H1 (cell line): Measurements from ENCODE around the gene MB.

Source experiments
- CBX5 ChIP-seq: fragments of 300-800, 300-1000 bp; sonication (generic); IDR thresholded peaks from 2 replicates; pipeline ENCODE4 v1.7.1; 2016; ENCODE audit warnings: antibody characterized with exemption, low read length, low read depth
- CREB1 ChIP-seq: IDR thresholded peaks from 2 replicates; pipeline ENCODE4 v1.6.1; 2012; ENCODE audit warnings: inconsistent platforms
- CTCF ChIP-seq, 3 experiments: IDR thresholded peaks; 1 replicate in 2 of 3; 2 replicates in 1 of 3; pipeline versions ENCODE4 v1.5.1 to v1.6.1; 2011; ENCODE audit warnings: low read length in 3 of 3, mild to moderate bottlenecking in 3 of 3, inconsistent platforms in 2 of 3, low read depth in 1 of 3, moderate library complexity in 1 of 3; ENCODE audit not compliant: insufficient read depth in 1 of 3; ENCODE audit errors: control extremely low read depth in 1 of 3
- EZH2 ChIP-seq: fragments of 200-600 bp; sonication (generic); IDR thresholded peaks from 2 replicates; pipeline ENCODE4 v1.7.1; 2012; ENCODE audit warnings: low read depth, mild to moderate bottlenecking, moderate library complexity, low read length, inconsistent platforms; ENCODE audit not compliant: severe bottlenecking
- JUN ChIP-seq: IDR thresholded peaks from 2 replicates; pipeline ENCODE4 v1.6.1; 2011; ENCODE audit warnings: low read depth, mild to moderate bottlenecking, improper control_type of control experiment, low read length
- RXRA ChIP-seq: IDR thresholded peaks from 2 replicates; pipeline ENCODE4 v1.6.1; 2011; ENCODE audit warnings: low read depth, mild to moderate bottlenecking, low read length, moderate library complexity; ENCODE audit not compliant: insufficient read depth
- SRF ChIP-seq: IDR thresholded peaks from 2 replicates; pipeline ENCODE4 v1.6.1; 2011; ENCODE audit warnings: mild to moderate bottlenecking, low read depth, low read length, moderate library complexity
- TAF1 ChIP-seq: IDR thresholded peaks from 2 replicates; pipeline ENCODE4 v1.6.1; 2011; ENCODE audit warnings: mild to moderate bottlenecking, low read depth, low read length
- USF2 ChIP-seq: IDR thresholded peaks from 2 replicates; pipeline ENCODE4 v1.6.1; 2011; ENCODE audit warnings: low read length, improper control_type of control experiment
- YY1 ChIP-seq: IDR thresholded peaks from 2 replicates; pipeline ENCODE4 v1.6.1; 2011; ENCODE audit warnings: low read depth, mild to moderate bottlenecking, low read length
- ZNF274 ChIP-seq: IDR thresholded peaks from 2 replicates; pipeline ENCODE4 v1.7.0; 2012; ENCODE audit warnings: low read length, borderline replicate concordance; ENCODE audit errors: extremely low read depth

- TF ChIP-seq RXRA = no peak
- no peak for TF ChIP-seq EZH2
- no peak for TF ChIP-seq SRF
- no peak for TF ChIP-seq CTCF (IDR thresholded peaks at IDR 0.05; ENCODE audit: control extremely low read depth in 1 of 3, insufficient read depth in 1 of 3, low read depth in 1 of 3, low read length in 3 of 3)
- no peak for TF ChIP-seq USF2
- TF ChIP-seq ZNF274 = no peak
- no peak for TF ChIP-seq CREB1
- no peak for TF ChIP-seq CBX5
- no peak for TF ChIP-seq TAF1
- no peak for TF ChIP-seq YY1
- no peak for TF ChIP-seq JUN
These were observed 5.1 kb downstream of the MB start for GRCh38 chr22:35611891-35612576.
